Fibroblast of lung (primary cell): ENCODE data around the gene USH2A.

ENCODE experiments used
- EZH2 ChIP-seq: IDR thresholded peaks from 2 replicates; pipeline ENCODE4 v1.5.1; 2012; ENCODE audit warnings: low read length, control low read depth, mild to moderate bottlenecking; ENCODE audit errors: missing control alignments
- TF ChIP-seq, protein P1 (sequence below), 2 donors: IDR thresholded peaks in 1 of 2; conservative IDR thresholded peaks in 1 of 2; 1 replicate in 1 of 2; 2 replicates in 1 of 2; pipeline ENCODE4 v1.5.1; 2011 to 2012; ENCODE audit warnings: low read length in 2 of 2, control low read depth in 1 of 2, inconsistent platforms in 1 of 2, low read depth in 1 of 2, mild to moderate bottlenecking in 1 of 2

DNA sequence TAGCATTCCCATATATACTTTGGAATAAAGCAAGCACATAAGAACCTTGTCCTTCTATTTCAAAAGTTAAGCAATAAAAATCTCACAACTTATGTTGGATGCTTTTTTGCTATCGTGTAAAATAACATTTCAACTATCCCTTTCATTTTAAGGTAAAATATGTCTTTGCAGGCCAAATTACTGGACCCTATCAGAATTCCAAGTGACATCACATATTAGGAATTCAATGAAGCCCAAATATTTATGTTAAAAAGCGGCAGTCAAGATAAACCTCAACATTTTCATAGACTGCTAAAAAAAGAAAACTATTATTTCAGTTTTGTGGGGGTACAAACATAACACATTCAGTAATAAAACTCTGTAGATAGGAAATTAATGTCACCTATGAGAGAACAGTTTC, 604.1 kb downstream of the USH2A start:
- TF ChIP-seq, protein P1, sequence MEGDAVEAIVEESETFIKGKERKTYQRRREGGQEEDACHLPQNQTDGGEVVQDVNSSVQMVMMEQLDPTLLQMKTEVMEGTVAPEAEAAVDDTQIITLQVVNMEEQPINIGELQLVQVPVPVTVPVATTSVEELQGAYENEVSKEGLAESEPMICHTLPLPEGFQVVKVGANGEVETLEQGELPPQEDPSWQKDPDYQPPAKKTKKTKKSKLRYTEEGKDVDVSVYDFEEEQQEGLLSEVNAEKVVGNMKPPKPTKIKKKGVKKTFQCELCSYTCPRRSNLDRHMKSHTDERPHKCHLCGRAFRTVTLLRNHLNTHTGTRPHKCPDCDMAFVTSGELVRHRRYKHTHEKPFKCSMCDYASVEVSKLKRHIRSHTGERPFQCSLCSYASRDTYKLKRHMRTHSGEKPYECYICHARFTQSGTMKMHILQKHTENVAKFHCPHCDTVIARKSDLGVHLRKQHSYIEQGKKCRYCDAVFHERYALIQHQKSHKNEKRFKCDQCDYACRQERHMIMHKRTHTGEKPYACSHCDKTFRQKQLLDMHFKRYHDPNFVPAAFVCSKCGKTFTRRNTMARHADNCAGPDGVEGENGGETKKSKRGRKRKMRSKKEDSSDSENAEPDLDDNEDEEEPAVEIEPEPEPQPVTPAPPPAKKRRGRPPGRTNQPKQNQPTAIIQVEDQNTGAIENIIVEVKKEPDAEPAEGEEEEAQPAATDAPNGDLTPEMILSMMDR (conservative IDR thresholded peaks at IDR 0.05 in 1 of 2, IDR thresholded peaks at IDR 0.05 in 1 of 2; ENCODE audit: low read depth in 1 of 2, low read length in 2 of 2) = no peak
- no peak for TF ChIP-seq EZH2
